ENCODE measurements around the gene CRTC3. TPM values are rescaled to one million over a fixed set of nuclear protein-coding genes. Genes with fewer than 3 reads are reported as not detected.

CRTC3 gene
- total RNA-seq, 2 experiments from 2014 or later, result 90.7 to 92.4 TPM

- intact Hi-C loops (cut with DNase I, micrococcal nuclease), result loop anchor here in 1 of 2 experiments (5.0 kb wide), 1 partner anchor 369 kb away; no protein-coding TSS in a partner anchor
Measured at GRCh38 chr15:90691369-90691768, 161.6 kb downstream of the CRTC3 start.

GRCh38 chr15:90691982-90692773 lies 162.5 kb downstream of the CRTC3 start:
- TF ChIP-seq CTCF (IDR thresholded peaks at IDR 0.05), result no peak
- Mint-ChIP-seq H3K27ac (no peak overlapping the region), H3K4me1 (ENCODE audit: low read depth) (peaks cover 18% of the 10 kb centered on the region), H3K36me3 (ENCODE audit: low read depth) (no peaks in the 10 kb centered on the region), H3K27me3 (no peaks in the 10 kb centered on the region), H3K9me3 (no peaks in the 10 kb centered on the region), H3K4me3 (no peak overlapping the region)
- ChIA-PET POLR2A (no interaction called here), CTCF (interaction anchor here (2.1 kb wide), 1 partner anchor 44 kb away, joined by 6 read pairs; no protein-coding TSS in a partner anchor)
- H3K27me3 ChIP-seq (ENCODE audit: control insufficient read depth in 1 of 2, insufficient read depth in 2 of 2, low read length in 2 of 2), result no peaks in the 10 kb centered on the region
- intact Hi-C loops (cut with DNase I, micrococcal nuclease), result loop anchor here in 1 of 2 experiments (5.0 kb wide), 1 partner anchor 370 kb away; no protein-coding TSS in a partner anchor
- no peaks in the 10 kb centered on the region for H3K9me3 ChIP-seq (ENCODE audit: control insufficient read depth in 1 of 2, insufficient read depth in 1 of 2, low read length in 2 of 2)
- H3K27ac ChIP-seq (ENCODE audit: low read depth in 1 of 2, low read length in 2 of 2), result no peak overlapping the region
- DNase-seq (no peak), ATAC-seq (ENCODE audit: poor library complexity) (no peak)
- no peaks in the 10 kb centered on the region for H3K36me3 ChIP-seq (ENCODE audit: insufficient read depth, low read length)
- no peak overlapping the region for H3K4me3 ChIP-seq (ENCODE audit: low read length)
- H3K4me1 ChIP-seq (ENCODE audit: insufficient read depth, low read length), result peaks cover 2% of the 10 kb centered on the region

More at GRCh38 chr15:90691369-90691768, 161.6 kb downstream of the CRTC3 start:
- Histone ChIP-seq H3K4me3 (ENCODE audit: low read length) (no peak overlapping the region), H3K27ac (ENCODE audit: low read depth in 1 of 2, low read length in 2 of 2) (no peak overlapping the region), H3K27me3 (ENCODE audit: control insufficient read depth in 1 of 2, insufficient read depth in 2 of 2, low read length in 2 of 2) (no peaks in the 10 kb centered on the region), H3K4me1 (ENCODE audit: insufficient read depth, low read length) (peaks cover 8% of the 10 kb centered on the region), H3K9me3 (ENCODE audit: control insufficient read depth in 1 of 2, insufficient read depth in 1 of 2, low read length in 2 of 2) (no peaks in the 10 kb centered on the region), H3K36me3 (ENCODE audit: insufficient read depth, low read length) (no peaks in the 10 kb centered on the region)
- Mint-ChIP-seq H3K4me3 (no peak overlapping the region), H3K27ac (no peak overlapping the region), H3K27me3 (no peaks in the 10 kb centered on the region), H3K4me1 (ENCODE audit: low read depth) (peaks cover 26% of the 10 kb centered on the region), H3K9me3 (no peaks in the 10 kb centered on the region), H3K36me3 (ENCODE audit: low read depth) (no peaks in the 10 kb centered on the region)
- ATAC-seq (ENCODE audit: poor library complexity) (no peak), DNase-seq (no peak)
- no peak for TF ChIP-seq CTCF (IDR thresholded peaks at IDR 0.05)
- CTCF ChIA-PET, result interaction anchor here (2.1 kb wide), 1 partner anchor 44 kb away, joined by 6 read pairs; no protein-coding TSS in a partner anchor
- POLR2A ChIA-PET, result no interaction called here

Other genes starting within 250 kb of the CRTC3 start
- gene ZNF774, start 177.6 kb upstream of the CRTC3 start, total RNA-seq, result 1 to 10 TPM in 1 of 2 experiments, under 1 TPM in 1; 0.20 to 1.1 TPM
- gene IQGAP1, start 141.7 kb upstream of the CRTC3 start, total RNA-seq, result 10 to 100 TPM; 76.8 to 78.7 TPM
- gene BLM, start 187.4 kb downstream of the CRTC3 start, total RNA-seq, result 1 to 10 TPM; 1.6 to 1.8 TPM

Data from CD4-positive, alpha-beta T cell (primary cell).